ENCODE measurements around the gene INTU.

DNA sequence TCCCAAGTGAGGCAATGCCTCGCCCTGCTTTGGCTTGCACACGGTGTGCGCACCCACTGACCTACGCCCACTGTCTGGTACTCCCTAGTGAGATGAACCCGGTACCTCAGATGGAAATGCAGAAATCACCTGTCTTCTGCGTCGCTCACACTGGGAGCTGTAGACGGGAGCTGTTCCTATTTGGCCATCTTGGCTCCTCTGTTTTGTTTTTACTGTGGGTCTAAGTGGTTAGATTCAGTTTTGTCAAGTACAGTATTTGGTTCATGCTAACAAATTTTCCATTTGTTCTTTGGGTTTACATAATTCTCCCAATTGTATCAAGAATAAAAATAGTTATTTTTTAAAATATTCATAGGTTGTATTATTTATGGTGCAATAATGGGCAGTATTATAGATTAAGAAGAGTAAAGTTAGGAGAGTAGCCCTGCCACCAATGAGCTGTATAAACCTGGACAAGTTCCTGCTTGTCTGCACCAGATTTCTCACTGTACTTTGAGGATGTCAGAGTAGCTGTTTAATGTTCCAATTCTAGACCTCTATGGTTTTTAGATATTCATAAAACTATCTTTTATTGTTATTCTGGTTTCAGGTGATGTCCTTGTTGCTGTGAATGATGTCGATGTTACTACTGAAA lies 23.4 kb downstream of the INTU start:
- TF ChIP-seq, protein P1, sequence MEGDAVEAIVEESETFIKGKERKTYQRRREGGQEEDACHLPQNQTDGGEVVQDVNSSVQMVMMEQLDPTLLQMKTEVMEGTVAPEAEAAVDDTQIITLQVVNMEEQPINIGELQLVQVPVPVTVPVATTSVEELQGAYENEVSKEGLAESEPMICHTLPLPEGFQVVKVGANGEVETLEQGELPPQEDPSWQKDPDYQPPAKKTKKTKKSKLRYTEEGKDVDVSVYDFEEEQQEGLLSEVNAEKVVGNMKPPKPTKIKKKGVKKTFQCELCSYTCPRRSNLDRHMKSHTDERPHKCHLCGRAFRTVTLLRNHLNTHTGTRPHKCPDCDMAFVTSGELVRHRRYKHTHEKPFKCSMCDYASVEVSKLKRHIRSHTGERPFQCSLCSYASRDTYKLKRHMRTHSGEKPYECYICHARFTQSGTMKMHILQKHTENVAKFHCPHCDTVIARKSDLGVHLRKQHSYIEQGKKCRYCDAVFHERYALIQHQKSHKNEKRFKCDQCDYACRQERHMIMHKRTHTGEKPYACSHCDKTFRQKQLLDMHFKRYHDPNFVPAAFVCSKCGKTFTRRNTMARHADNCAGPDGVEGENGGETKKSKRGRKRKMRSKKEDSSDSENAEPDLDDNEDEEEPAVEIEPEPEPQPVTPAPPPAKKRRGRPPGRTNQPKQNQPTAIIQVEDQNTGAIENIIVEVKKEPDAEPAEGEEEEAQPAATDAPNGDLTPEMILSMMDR (IDR thresholded peaks at IDR 0.05; ENCODE audit: insufficient read depth, low read depth, low read length), result no peak
- TF ChIP-seq EZH2 (IDR thresholded peaks at IDR 0.05; ENCODE audit: insufficient read depth, low read length), result no peak

Data from astrocyte (in vitro differentiated cells and primary cell).